RWPE1 (cell line): ENCODE results near the gene VWA5B1.

Source experiments
- CTCF ChIA-PET: fragments of 350-600 bp; sonication (Branson Sonifier 250); formaldehyde crosslinking; extraction: SDS; loops from one replicate; lab custom pipeline; 2021; lab: Yijun Ruan, JAX
- POLR2A ChIA-PET: fragments of 400-600 bp; formaldehyde crosslinking; extraction: SDS; loops from one replicate; lab custom pipeline; 2020; ENCODE audit warnings: antibody characterized with exemption; ENCODE audit not compliant: low non-redundant PET; lab: Yijun Ruan, JAX
- DNase-seq: peaks from one replicate; pipeline ENCODE4 v3.0.0; 2012; ENCODE audit warnings: low spot score
- H3K27ac ChIP-seq: fragments of 450-650 bp; 2 replicates; pipeline ENCODE4 v1.5.1; 2017
- TF ChIP-seq, protein P1 (sequence below): fragments of 450-650 bp; conservative IDR thresholded peaks from 2 replicates; pipeline ENCODE4 v1.5.1; 2017; ENCODE audit warnings: low read depth, mild to moderate bottlenecking

VWA5B1 gene

DNA sequence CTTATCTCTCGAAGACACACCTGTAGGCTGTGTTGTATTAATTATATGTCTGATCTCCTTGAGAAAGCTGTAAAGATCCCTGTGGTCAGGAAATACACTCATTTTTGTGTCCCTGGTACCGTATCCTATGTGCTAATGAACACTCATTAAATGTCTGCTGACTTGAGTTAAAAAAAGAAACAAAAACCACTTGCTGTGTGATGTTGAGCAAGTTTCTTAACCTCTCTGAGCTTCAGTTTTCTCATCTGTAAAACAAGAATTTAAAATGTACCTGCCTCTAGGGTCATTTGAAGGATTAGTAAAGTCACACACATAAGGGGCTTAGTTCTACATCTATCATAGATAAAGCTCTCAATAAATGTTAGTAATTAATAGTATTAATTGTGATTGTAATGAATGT, 91.3 kb downstream of the VWA5B1 start:
- ChIA-PET CTCF (interaction anchor here (0.6 to 0.7 kb wide), 2 partner anchors 49 to 169 kb away, joined by 3 read pairs; no protein-coding TSS in a partner anchor), POLR2A (no interaction called here)
- no peak for DNase-seq
- no peak overlapping the region for H3K27ac ChIP-seq
- TF ChIP-seq, protein P1, sequence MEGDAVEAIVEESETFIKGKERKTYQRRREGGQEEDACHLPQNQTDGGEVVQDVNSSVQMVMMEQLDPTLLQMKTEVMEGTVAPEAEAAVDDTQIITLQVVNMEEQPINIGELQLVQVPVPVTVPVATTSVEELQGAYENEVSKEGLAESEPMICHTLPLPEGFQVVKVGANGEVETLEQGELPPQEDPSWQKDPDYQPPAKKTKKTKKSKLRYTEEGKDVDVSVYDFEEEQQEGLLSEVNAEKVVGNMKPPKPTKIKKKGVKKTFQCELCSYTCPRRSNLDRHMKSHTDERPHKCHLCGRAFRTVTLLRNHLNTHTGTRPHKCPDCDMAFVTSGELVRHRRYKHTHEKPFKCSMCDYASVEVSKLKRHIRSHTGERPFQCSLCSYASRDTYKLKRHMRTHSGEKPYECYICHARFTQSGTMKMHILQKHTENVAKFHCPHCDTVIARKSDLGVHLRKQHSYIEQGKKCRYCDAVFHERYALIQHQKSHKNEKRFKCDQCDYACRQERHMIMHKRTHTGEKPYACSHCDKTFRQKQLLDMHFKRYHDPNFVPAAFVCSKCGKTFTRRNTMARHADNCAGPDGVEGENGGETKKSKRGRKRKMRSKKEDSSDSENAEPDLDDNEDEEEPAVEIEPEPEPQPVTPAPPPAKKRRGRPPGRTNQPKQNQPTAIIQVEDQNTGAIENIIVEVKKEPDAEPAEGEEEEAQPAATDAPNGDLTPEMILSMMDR, result no peak

DNA sequence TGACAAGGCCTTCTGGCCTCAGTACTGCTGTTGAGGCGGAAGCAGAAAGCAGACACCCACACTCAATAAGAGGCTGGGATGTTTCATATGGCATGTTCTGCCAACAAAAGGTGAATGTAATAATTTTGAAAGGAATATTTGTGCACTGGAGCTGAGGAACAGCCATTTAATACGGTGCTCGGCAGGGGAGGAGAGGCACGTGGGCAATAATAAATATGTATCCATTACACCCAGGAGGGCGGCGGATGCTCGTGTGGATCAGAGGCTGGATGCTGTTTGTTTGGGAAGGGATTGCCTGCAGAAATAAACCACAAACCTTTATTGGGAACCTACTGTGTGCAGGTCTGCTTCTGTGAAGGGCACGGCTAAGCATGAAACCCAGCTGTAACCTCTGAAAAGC, 92.0 kb downstream of the VWA5B1 start:
- no peak for DNase-seq
- no peak overlapping the region for H3K27ac ChIP-seq
- CTCF ChIA-PET, result no interaction called here
- POLR2A ChIA-PET, result no interaction called here
- TF ChIP-seq, protein P1, result no peak

DNA sequence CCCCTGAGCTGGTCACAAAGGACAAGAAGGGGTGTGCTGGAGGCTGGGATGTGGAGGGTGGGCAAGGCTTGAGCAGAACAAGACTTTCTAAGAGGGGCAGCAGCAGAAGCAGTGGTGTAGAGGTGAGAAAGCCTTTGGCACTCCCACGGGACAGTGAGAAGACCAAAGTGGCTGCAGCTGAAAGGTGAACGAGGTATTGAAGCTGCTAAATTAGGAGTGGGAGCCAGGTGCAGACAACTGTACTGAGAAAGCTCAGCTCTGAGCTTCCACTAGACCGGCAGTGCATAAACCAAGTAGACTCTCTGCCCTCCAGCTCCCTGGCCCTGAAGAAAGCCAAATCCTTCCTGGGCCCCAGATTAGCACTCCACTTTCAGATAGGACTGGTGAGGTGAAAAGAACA, 93.0 kb downstream of the VWA5B1 start:
- TF ChIP-seq, protein P1, result no peak
- no peak for DNase-seq
- POLR2A ChIA-PET, result no interaction called here
- CTCF ChIA-PET, result no interaction called here
- H3K27ac ChIP-seq, result no peak overlapping the region

DNA sequence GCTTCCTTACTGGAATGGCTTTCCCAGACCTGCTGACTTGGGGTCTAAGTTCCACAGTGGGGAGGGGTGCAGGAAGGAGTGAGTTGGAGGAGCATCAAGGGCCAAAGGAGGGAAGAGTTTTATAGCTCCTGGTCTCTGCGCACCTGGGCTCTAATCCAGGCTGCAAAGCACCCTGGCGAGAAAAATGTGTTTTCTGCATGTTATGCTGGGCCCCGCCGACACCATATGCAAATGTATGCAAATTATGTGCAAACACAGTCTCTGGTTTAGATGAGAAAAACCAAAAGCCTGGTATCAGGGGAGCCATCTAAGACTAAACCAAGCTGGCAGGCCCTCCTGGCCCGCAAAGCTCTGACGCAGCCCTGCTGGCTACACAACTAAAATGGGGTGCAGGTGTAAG, 95.0 kb downstream of the VWA5B1 start:
- ChIA-PET CTCF (no interaction called here), POLR2A (no interaction called here)
- H3K27ac ChIP-seq, result no peak overlapping the region
- TF ChIP-seq, protein P1, result no peak
- no peak for DNase-seq

DNA sequence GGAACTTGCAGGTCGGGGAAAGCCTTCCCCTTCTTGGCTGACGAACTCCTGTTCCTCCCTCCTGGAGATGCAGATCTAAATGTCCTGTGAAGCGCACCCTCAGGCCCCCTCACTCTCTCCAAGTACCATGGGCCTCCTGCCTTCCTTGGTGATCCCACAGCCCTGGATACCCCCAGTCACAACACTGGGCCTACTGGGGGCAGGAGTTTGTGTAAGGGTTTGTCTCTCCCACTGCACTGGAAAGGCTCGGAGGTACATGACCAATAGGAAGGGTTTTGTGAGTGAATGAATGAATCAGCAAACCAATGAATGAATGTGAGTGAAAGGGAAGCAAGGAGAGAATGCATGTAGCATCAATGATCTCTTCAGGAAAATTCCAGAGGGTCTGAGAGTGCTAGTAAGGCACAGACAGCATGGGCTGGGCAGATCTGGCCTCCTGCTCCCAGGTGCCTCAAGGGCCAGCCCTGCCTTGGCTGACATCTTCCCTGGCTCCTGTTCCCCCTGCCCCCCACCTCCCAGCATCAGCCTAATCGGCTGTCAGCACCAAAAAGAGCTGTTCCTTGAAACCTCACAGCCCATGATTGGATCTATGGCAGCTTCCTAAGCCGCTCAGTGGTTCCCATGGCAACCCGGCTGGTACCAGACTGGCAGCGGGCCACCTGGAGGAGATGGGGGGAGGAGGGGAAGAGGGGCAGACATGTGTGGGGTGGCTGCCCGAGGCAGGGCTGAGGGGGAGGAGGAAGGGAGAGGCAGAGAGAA, 95.8 kb downstream of the VWA5B1 start:
- TF ChIP-seq, protein P1, result no peak
- CTCF ChIA-PET, result interaction anchor here (0.6 kb wide), 1 partner anchor 24 kb away, joined by 4 read pairs; no protein-coding TSS in a partner anchor
- H3K27ac ChIP-seq, result no peak overlapping the region
- DNase-seq, result no peak
- POLR2A ChIA-PET, result no interaction called here

DNA sequence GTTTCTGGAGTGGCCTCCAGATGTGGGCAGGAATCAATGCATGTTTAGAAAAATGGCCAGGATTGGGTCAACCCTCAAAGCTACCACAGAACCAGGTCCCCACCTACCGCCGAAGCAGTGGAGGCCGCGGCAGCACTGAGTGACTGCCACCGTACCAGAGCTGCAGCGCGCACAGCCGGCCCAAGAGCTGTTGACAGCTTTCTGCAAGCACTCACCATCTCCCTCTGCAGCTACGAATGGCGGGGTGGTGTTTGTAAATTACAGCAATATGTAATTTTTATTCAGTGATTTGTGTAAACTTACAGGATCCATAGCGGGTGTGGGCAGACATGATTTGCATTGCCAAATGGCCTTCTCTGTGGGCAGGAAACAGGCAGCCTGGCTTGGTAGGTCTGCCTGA, 98.9 kb downstream of the VWA5B1 start:
- TF ChIP-seq, protein P1, result no peak
- H3K27ac ChIP-seq, result no peak overlapping the region
- CTCF ChIA-PET, result interaction anchor here (0.6 to 1.2 kb wide), 2 partner anchors 195 to 470 kb away, joined by 3 to 5 read pairs; no protein-coding TSS in a partner anchor
- DNase-seq, result no peak
- POLR2A ChIA-PET, result no interaction called here
